Right cardiac atrium (tissue), 5 donors: ENCODE data around the gene MEIS2. TPM values are rescaled to one million over a fixed set of nuclear protein-coding genes. Genes with fewer than 3 reads are reported as not detected.

Experiments used
- ATAC-seq, 2 donors: fragments of 200-7000 bp; cut with Tn5 transposase; one replicate each; pipeline versions ENCODE4 v1.8.0 to v1.9.1; 2020; ENCODE audit warnings: moderate library complexity in 2 of 2, mild to moderate bottlenecking in 1 of 2
- DNase-seq, 3 donors: peaks; one replicate each; pipeline ENCODE4 v3.0.0-alpha.2; 2020
- H3K27ac ChIP-seq: one replicate; pipeline ENCODE4 v1.5.1; 2013; ENCODE audit warnings: mild to moderate bottlenecking, low read length, control low read depth, moderate library complexity
- H3K27me3 ChIP-seq: one replicate; pipeline ENCODE4 v1.6.1; 2013; ENCODE audit not compliant: control insufficient read depth, insufficient read depth
- H3K4me1 ChIP-seq: one replicate; pipeline ENCODE4 v1.6.1; 2013; ENCODE audit warnings: low read length; ENCODE audit not compliant: control insufficient read depth, insufficient read depth
- H3K4me3 ChIP-seq: one replicate; pipeline ENCODE4 v1.5.1; 2013; ENCODE audit warnings: low read length, control low read depth
- H3K9me3 ChIP-seq: one replicate; pipeline ENCODE4 v1.6.1; 2013; ENCODE audit warnings: low read length; ENCODE audit not compliant: control insufficient read depth
- WGBS: extraction: QIAGEN DNeasy Blood & Tissue Kit; methylation state at CpG from one replicate; pipeline ENCODE4 v1.1.7; 2013; 5-methylcytosine and 5-hydroxymethylcytosine counted together
- intact Hi-C, 4 donors: fragments of 100-400 bp; cut with DNase I; formaldehyde crosslinking; loops; one replicate each; pipeline versions ENCODE4 v1.11.0 to v1.14.0; 2022 to 2023
- long read RNA-seq, 4 donors: library from polyadenylated mRNA; unstranded; transcript quantifications; one replicate each; pipeline ENCODE4 v2.0.0, GENCODE V29; 2020 to 2021
- polyA plus RNA-seq: library from polyadenylated mRNA; stranded (reverse); fragments of 200-250 nt; gene quantifications from one replicate; pipeline ENCODE4 v1.2.3, GENCODE V29; 2013
- total RNA-seq, 4 donors: library from RNA; stranded (reverse); fragmentation: NEBNext Ultra II Directional; extraction: Animal tissue kit (Norgen Biotek cat#: 25700); gene quantifications; one replicate each; pipeline ENCODE4 v1.2.1, GENCODE V29; 2021
- donor health status: healthy with polysubstance abuse.
- donor health status: DM: no; HTN: yes; CAD: no.
- donor health status: DM: no; HTN: no; CAD: no.
- donor health status: DM: no; HTN: yes; CAD: no; lungs with severe emphysema.
- donor health status: DM: yes; HTN: yes; CAD: no.

Gene MEIS2
- 10 to 100 TPM; 28.9 to 33.4 (median 31.0) TPM for total RNA-seq
- 14.8 TPM for polyA plus RNA-seq
- long read RNA-seq, donor 1, partial matches to known transcripts: 8 of 26 reads
- long read RNA-seq, donor 1, other reads (novel, unspliced or antisense): 15 of 26 reads
- long read RNA-seq, donor 2, partial matches to known transcripts: 5 of 10 reads
- long read RNA-seq, donor 2, other reads (novel, unspliced or antisense): 3 of 10 reads
- long read RNA-seq, donor 3, full-length matches to known transcripts: 7 of 50 reads
- long read RNA-seq, donor 3, partial matches to known transcripts: 27 of 50 reads
- long read RNA-seq, donor 3, other reads (novel, unspliced or antisense): 16 of 50 reads
- long read RNA-seq, donor 4, partial matches to known transcripts: 4 of 12 reads
- long read RNA-seq, donor 4, other reads (novel, unspliced or antisense): 6 of 12 reads

GRCh38 chr15:37100109-37100965 lies at the start of gene MEIS2:
Gene MEIS2, minus strand, starts transcription at chr15:37100549. Its CDS starts 1,083 bp downstream, at chr15:37099466.
- DNase-seq (peak; percentile 95 to 98 (median 97)), ATAC-seq (peak; percentile 84 to 85)
- Histone ChIP-seq H3K4me1 (peaks cover 2% of the 10 kb centered on the region), H3K4me3 (peak within 1 kb of the TSS; percentile 97), H3K9me3 (no peaks in the 10 kb centered on the region), H3K27me3 (no peaks in the 10 kb centered on the region), H3K27ac (peak within 1 kb of the TSS; percentile 97)
- intact Hi-C loops: loop anchor here in 2 of 4 donors (5.0 to 10.0 kb wide), 2 partner anchors 216 to 218 kb away; no protein-coding TSS in a partner anchor
- WGBS: 1% methylated on average over 67 of the region's 67 CpGs

- Histone ChIP-seq H3K4me1 (no peaks in the 10 kb centered on the region), H3K4me3 (no peak overlapping the region), H3K27ac (no peak overlapping the region), H3K9me3 (no peaks in the 10 kb centered on the region), H3K27me3 (no peaks in the 10 kb centered on the region)
- DNase-seq: no peak
- intact Hi-C loops: no loop called here
- ATAC-seq: no peak
These were observed 48.8 kb upstream of the MEIS2 start for GRCh38 chr15:37149146-37149545.

GRCh38 chr15:37148714-37149113 lies 48.4 kb upstream of the MEIS2 start:
- ATAC-seq (no peak), DNase-seq (no peak)
- H3K27me3 ChIP-seq: no peaks in the 10 kb centered on the region
- 76% methylated on average over 3 of the region's 3 CpGs for WGBS
- H3K4me3 ChIP-seq: no peak overlapping the region
- no peaks in the 10 kb centered on the region for H3K9me3 ChIP-seq
- no peak overlapping the region for H3K27ac ChIP-seq
- H3K4me1 ChIP-seq: no peaks in the 10 kb centered on the region
- intact Hi-C loops: no loop called here

GRCh38 chr15:37143351-37143750 lies 43.0 kb upstream of the MEIS2 start:
- Histone ChIP-seq H3K27me3 (no peaks in the 10 kb centered on the region), H3K27ac (no peak overlapping the region), H3K4me3 (no peak overlapping the region), H3K4me1 (no peaks in the 10 kb centered on the region), H3K9me3 (no peaks in the 10 kb centered on the region)
- intact Hi-C loops: no loop called here
- no peak for ATAC-seq
- no peak for DNase-seq

- H3K4me1 ChIP-seq: no peaks in the 10 kb centered on the region
- ATAC-seq: no peak
- no peak overlapping the region for H3K27ac ChIP-seq
- DNase-seq: no peak
- H3K9me3 ChIP-seq: no peaks in the 10 kb centered on the region
- H3K4me3 ChIP-seq: no peak overlapping the region
- intact Hi-C loops: no loop called here
- H3K27me3 ChIP-seq: no peaks in the 10 kb centered on the region
These were observed 42.0 kb upstream of the MEIS2 start for GRCh38 chr15:37142371-37142770.

GRCh38 chr15:37140531-37141058 lies 40.2 kb upstream of the MEIS2 start:
- intact Hi-C loops: no loop called here

GRCh38 chr15:37138591-37139215 lies 38.4 kb upstream of the MEIS2 start:
- intact Hi-C loops: loop anchor here in 3 of 4 donors (10.0 kb wide), 2 partner anchors 254 to 634 kb away; no protein-coding TSS in a partner anchor
- Histone ChIP-seq H3K27me3 (no peaks in the 10 kb centered on the region), H3K9me3 (no peaks in the 10 kb centered on the region), H3K4me1 (no peaks in the 10 kb centered on the region), H3K4me3 (no peak overlapping the region), H3K27ac (no peak overlapping the region)
- DNase-seq (no peak), ATAC-seq (no peak)
- 74% methylated on average over 5 of the region's 5 CpGs for WGBS

More at GRCh38 chr15:37140531-37141058, 40.2 kb upstream of the MEIS2 start:
- Histone ChIP-seq H3K4me3 (no peak overlapping the region), H3K27ac (no peak overlapping the region), H3K9me3 (no peaks in the 10 kb centered on the region), H3K4me1 (no peaks in the 10 kb centered on the region), H3K27me3 (no peaks in the 10 kb centered on the region)
- WGBS: 83% methylated on average over 3 of the region's 3 CpGs
- ATAC-seq: no peak
- DNase-seq: no peak

GRCh38 chr15:37137221-37137620 lies 36.9 kb upstream of the MEIS2 start:
- no peaks in the 10 kb centered on the region for H3K27me3 ChIP-seq
- DNase-seq: no peak
- intact Hi-C loops: loop anchor here in 3 of 4 donors (10.0 kb wide), 2 partner anchors 252 to 632 kb away; no protein-coding TSS in a partner anchor
- H3K27ac ChIP-seq: no peak overlapping the region
- no peak overlapping the region for H3K4me3 ChIP-seq
- ATAC-seq: no peak
- H3K9me3 ChIP-seq: no peaks in the 10 kb centered on the region
- no peaks in the 10 kb centered on the region for H3K4me1 ChIP-seq
- 64% methylated on average over 2 of the region's 2 CpGs for WGBS

GRCh38 chr15:37136666-37137065 lies 36.3 kb upstream of the MEIS2 start:
- ATAC-seq: no peak
- DNase-seq: no peak
- H3K27ac ChIP-seq: no peak overlapping the region
- intact Hi-C loops: loop anchor here in 3 of 4 donors (10.0 kb wide), 2 partner anchors 252 to 632 kb away; no protein-coding TSS in a partner anchor
- 89% methylated on average over 2 of the region's 2 CpGs for WGBS
- H3K9me3 ChIP-seq: no peaks in the 10 kb centered on the region
- no peaks in the 10 kb centered on the region for H3K4me1 ChIP-seq
- no peaks in the 10 kb centered on the region for H3K27me3 ChIP-seq
- no peak overlapping the region for H3K4me3 ChIP-seq

GRCh38 chr15:37135225-37135624 lies 34.9 kb upstream of the MEIS2 start:
- DNase-seq (no peak), ATAC-seq (peak in 1 of 2 donors; percentile 69)
- Histone ChIP-seq H3K27ac (no peak overlapping the region), H3K4me1 (no peaks in the 10 kb centered on the region), H3K4me3 (no peak overlapping the region), H3K27me3 (no peaks in the 10 kb centered on the region), H3K9me3 (no peaks in the 10 kb centered on the region)
- intact Hi-C loops: loop anchor here (2.0 to 10.0 kb wide), 3 partner anchors 250 to 630 kb away; no protein-coding TSS in a partner anchor
- WGBS: 79% methylated on average over 1 of the region's 1 CpG
